Nephron (organoid): ENCODE measurements around the gene NCL.

ENCODE experiments used
- H3K27ac Mint-ChIP-seq, 3 experiments: 2 replicates each; pipeline ENCODE4 v1.8.0; 2020; ENCODE audit warnings: mixed read lengths in 3 of 3, mild to moderate bottlenecking in 2 of 3, moderate library complexity in 1 of 3
- H3K27me3 Mint-ChIP-seq: 2 replicates; pipeline ENCODE4 v1.8.0; 2021; ENCODE audit warnings: low read depth, mild to moderate bottlenecking, moderate library complexity, mixed read lengths
- H3K36me3 Mint-ChIP-seq: 2 replicates; pipeline ENCODE4 v1.8.0; 2020; ENCODE audit warnings: low read depth, mixed read lengths
- H3K4me1 Mint-ChIP-seq: 2 replicates; pipeline ENCODE4 v1.8.0; 2020; ENCODE audit warnings: mixed read lengths
- H3K4me3 Mint-ChIP-seq, 3 experiments: 2 replicates each; pipeline ENCODE4 v1.8.0; 2020; ENCODE audit warnings: mild to moderate bottlenecking in 3 of 3, mixed read lengths in 3 of 3, moderate library complexity in 2 of 3
- H3K9me3 Mint-ChIP-seq: 2 replicates; pipeline ENCODE4 v1.8.0; 2020; ENCODE audit warnings: mixed read lengths
- CTCF ChIP-seq, 3 experiments: fragments of 200-600 bp; sonication (generic); IDR thresholded peaks; one replicate each; pipeline ENCODE4 v1.5.0; 2021; ENCODE audit warnings: antibody characterized with exemption in 3 of 3; ENCODE audit not compliant: unreplicated experiment in 3 of 3

Gene NCL

GRCh38 chr2:231475965-231476364 is 11.7 kb upstream of the NCL start:
- Mint-ChIP-seq H3K9me3 (no peaks in the 10 kb centered on the region), H3K27ac (no peak overlapping the region), H3K36me3 (no peaks in the 10 kb centered on the region), H3K27me3 (peaks cover 7% of the 10 kb centered on the region), H3K4me3 (no peak overlapping the region), H3K4me1 (no peaks in the 10 kb centered on the region)
- TF ChIP-seq CTCF (IDR thresholded peaks at IDR 0.05; ENCODE audit: unreplicated experiment in 3 of 3): no peak

GRCh38 chr2:231472816-231473215 is 8.5 kb upstream of the NCL start:
- no peak for TF ChIP-seq CTCF (IDR thresholded peaks at IDR 0.05; ENCODE audit: unreplicated experiment in 3 of 3)
- Mint-ChIP-seq H3K9me3 (no peaks in the 10 kb centered on the region), H3K4me1 (peaks cover 23% of the 10 kb centered on the region), H3K4me3 (no peak overlapping the region), H3K36me3 (no peaks in the 10 kb centered on the region), H3K27me3 (peaks cover 10% of the 10 kb centered on the region), H3K27ac (no peak overlapping the region)

- Mint-ChIP-seq H3K4me1 (peaks cover 39% of the 10 kb centered on the region), H3K27me3 (peaks cover 5% of the 10 kb centered on the region), H3K27ac (peak overlapping the region; percentile 35 to 75 (median 40)), H3K9me3 (no peaks in the 10 kb centered on the region), H3K4me3 (peak overlapping the region in 1 of 3 experiments; percentile 31), H3K36me3 (no peaks in the 10 kb centered on the region)
- no peak for TF ChIP-seq CTCF (IDR thresholded peaks at IDR 0.05; ENCODE audit: unreplicated experiment in 3 of 3)
These were observed 6.1 kb upstream of the NCL start for GRCh38 chr2:231470246-231470900.

- TF ChIP-seq CTCF (IDR thresholded peaks at IDR 0.05; ENCODE audit: unreplicated experiment in 3 of 3): no peak
- Mint-ChIP-seq H3K27me3 (peaks cover 5% of the 10 kb centered on the region), H3K27ac (peak overlapping the region; percentile 48 to 75 (median 67)), H3K4me1 (peaks cover 39% of the 10 kb centered on the region), H3K4me3 (peak overlapping the region in 2 of 3 experiments; percentile 48 to 59), H3K9me3 (no peaks in the 10 kb centered on the region), H3K36me3 (no peaks in the 10 kb centered on the region)
These were observed 5.3 kb upstream of the NCL start for GRCh38 chr2:231469583-231469950.

GRCh38 chr2:231467613-231468530 is 3.6 kb upstream of the NCL start:
- peak overlapping the region; percentile 39 to 84 (median 63) for H3K4me3 Mint-ChIP-seq
- no peak for TF ChIP-seq CTCF (IDR thresholded peaks at IDR 0.05; ENCODE audit: unreplicated experiment in 3 of 3)
- peak overlapping the region; percentile 79 to 100 (median 80) for H3K27ac Mint-ChIP-seq
- H3K4me1 Mint-ChIP-seq: peaks cover 45% of the 10 kb centered on the region
- peaks cover 5% of the 10 kb centered on the region for H3K27me3 Mint-ChIP-seq
- no peaks in the 10 kb centered on the region for H3K9me3 Mint-ChIP-seq
- peaks cover 7% of the 10 kb centered on the region for H3K36me3 Mint-ChIP-seq
